Brain pericyte (primary cell): ENCODE data around the gene SAMD4A.

Experiments used
- DNase-seq: peaks from one replicate; pipeline ENCODE4 v3.0.0-alpha.2; 2012; ENCODE audit warnings: low read depth, low spot score

The SAMD4A gene

DNA sequence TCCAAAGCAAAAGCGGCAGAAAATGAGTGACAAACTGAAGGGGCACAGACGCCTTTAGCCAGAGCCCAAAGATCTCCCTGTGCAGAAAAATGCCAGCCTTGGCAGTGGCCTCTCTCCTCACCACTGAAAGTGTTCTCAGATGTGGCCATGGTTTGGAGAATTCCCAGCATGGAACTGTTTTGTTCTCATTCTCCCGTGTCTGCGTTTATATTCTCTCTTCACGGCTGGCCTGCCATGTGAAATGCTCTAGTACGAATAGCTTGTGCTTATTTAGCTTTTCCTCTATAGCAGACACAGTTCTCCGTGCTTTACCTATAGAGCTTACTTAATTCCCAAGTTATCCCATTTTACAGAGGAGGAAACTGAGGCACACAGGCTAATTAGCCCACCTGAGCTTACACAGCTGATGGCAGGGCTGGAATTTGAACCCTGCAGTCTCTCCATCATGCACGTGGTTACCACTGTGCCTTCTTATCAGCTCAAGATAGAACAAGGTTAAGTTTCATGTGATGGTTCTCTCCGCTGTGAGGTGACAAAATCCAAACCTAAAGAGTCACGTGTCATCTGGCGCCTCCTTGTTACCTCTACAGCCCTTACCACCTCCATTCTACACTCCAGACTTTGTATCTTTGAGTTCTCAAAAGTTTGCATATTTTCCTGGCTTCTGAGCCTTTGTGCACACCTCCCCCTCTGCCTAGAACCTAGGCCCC lies 194.1 kb downstream of the SAMD4A start:
- DNase-seq = no peak

DNA sequence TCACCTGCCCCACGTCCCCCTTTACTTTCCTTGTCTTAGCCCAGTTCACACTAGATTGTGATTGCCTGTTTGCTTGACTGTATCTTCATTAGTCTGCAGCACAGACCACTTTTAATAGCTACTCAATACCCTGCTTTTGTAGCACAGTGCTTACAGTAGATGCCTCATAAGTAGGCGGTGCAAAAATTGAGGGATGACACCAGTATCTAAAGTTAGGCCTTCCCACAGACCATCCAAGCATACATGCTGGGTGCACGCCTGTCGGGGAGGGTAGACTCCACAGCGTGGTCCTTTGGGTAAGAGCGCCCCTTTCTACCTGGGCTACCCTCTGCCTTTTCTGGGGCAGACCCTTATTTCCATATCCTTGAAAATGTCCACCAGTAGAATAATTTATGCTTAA lies 194.9 kb downstream of the SAMD4A start:
- DNase-seq = no peak

DNA sequence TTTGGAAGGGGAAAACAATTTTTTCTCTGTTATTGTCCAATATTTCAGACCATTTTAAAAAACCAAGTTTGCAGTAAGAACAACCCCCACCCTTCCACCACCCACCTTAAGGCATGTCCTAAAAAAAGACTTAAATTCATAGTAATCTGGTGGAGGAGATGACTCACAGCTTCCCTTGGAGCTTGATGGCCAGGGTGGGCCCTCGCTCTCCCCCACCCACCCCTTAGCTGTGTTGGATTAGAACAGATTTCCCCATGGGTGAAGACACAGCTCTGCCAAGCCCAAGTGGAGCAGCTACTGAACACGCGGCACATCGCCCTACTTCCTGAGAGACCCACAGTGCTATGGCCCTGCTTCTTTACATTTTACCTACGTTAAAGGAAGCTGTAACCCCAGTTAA lies 195.4 kb downstream of the SAMD4A start:
- DNase-seq = no peak

DNA sequence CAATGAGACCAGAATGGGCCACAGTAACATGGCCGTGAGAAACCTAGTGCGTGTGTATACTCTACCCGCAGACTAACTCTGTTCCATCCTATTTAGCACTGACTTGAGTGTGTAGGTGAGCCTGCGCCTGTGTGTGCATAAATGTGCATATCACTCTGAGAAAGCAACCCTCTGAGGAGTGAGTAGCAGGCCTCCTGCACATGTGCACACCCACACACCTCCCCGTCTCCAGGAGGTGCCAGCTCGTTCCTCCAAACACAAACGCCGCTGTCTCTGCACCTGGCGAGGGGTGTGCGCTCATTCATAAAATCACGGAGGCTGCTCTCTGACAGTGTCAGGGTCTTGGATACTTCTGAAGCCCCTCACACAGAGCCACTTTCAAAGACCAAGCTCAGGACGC lies 196.8 kb downstream of the SAMD4A start:
- DNase-seq = no peak

DNA sequence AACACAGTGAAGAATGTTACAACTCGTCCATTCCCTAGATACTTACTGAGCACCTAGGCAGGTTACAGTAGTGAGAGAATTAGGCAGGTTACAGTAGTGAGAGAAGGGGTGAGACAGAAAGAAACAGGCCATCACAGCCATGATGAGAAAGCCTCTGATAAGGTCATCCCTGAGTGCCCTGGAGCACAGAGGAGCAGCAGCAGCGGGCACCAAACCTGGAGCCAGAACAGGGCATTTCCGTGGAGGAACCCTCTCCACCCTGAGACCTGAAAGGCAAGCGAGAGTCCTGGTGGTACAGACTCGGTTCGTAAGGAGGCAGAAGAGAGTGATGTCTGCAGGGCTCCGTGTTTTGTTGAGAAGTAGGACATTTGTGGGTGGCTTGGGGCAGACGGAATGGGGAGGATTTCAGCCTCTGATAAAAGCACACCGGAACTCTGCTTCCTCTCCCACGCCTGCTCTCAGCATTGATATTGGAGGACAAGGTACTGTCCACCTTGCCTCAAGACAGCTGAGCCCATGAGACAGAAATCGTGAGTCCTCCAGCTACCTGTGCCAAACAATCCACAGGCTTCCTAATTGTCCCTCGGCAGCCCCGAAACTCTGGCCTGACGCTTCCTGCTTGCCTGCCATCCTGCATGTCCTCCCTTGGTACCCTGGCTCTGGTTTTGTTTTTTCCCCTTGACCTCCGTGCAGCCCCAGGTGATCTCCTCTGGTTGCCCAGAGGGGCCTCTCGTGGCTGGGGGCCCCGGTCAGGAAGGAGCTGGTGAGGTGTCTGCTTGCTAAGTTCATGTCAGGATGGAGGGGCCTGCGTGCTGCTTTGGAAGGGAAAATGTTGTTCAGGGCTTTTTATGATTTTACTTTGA lies 199.6 kb downstream of the SAMD4A start:
- DNase-seq = no peak

DNA sequence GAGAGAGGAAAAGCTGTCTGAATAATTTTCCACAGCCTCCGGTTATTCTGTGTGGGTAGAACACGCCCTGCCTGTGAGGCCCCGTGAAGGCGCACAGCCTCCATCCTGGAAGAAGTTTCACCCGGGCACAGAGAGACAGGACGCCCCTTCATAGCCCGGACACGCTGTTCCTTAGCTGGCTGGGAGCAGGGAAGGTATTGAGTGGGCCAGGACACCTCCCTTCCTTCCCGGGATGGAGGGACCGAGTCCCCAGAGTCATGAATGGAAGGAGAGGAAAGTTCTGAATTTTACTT lies 200.2 kb downstream of the SAMD4A start:
- DNase-seq = no peak

DNA sequence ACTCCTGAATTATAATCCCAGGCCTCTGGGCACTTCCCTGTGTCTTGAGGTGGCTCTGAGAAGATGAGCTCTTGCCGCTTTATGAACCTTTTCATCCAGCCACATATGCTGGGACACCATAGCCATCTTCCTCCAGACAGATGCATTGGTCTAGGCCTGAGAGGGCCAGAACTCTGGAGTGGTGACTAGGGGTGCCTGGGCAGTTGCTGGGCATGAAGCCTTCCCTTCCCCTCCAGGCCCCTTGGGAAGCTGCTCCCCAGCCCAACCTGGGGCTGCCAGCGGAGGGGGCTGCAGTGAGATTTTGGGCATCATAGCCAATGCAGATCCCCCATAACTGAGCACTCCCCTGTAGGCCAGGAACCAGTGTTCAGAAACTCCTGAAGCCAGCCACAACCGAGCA lies 200.5 kb downstream of the SAMD4A start:
- DNase-seq = no peak

DNA sequence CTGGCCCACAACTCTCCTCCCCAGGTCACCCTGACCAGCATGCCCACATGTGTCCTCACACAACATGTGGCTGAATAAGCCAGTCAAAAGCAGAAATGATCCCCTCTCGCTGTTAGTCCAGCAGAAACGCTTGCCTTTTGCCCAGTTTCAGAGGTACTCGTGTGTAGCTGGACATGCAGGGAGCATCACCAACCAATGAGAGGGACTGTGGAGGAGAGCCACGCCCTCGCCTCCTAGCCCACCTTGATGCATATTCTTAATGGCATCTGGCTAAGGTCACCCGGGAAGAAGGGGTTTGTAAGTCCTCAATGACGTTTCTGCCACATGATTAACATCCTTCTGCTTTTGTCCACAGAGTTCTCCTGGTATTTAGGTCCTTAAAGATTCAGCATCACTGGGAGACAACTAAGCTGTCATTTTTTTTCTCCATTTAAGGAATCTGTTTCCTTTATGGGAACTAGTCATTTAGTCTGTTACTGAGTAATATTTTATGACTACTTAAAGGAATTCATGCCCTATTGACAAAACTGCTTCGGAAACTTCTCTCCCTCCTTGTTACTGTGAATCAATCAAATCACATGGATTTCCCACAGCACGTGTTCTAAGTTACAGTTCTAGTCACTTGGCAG lies 201.7 kb downstream of the SAMD4A start:
- no peak for DNase-seq

DNA sequence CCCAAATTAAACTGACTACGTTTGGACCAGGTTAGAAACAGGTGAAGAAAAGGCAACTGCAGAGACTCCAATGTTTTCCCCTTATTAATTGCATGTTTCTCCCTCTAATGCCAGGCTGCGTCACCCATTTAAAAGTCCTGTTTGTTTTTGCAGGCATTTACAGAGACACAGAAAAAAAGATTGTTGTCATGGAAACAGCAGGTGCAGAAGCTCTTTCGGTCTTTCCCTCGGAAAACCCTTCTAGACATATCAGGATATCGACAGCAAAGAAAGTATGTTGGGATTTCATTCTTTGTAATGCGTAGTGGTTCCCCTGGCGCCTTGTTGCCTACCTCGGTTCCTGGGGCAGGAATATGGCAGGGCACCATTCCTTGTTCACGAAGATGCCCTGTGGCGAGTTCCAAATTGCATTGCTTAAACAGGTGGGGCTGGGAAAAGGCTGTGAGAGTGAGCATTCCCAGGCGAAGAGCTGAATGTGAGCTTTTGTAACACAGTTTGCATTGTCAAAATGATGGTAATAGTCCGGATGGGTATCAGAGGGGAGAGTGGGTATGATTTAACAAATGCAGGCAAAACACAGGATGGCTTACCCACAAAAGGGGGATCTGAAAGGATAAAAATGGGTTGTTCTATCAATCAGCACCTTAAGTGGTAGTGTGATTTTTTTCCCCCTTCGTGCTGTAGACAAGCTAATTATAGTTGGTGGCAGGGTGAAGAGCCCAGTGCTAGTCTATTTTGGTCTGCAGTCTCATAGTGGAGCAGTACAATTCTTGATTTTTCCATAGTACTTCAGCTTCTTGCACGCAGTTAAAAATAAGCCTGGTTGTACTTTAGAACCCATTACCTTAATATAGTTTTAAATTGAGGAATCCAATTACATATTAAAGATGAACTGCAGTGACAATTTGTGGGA lies 203.3 kb downstream of the SAMD4A start:
- DNase-seq = no peak

DNA sequence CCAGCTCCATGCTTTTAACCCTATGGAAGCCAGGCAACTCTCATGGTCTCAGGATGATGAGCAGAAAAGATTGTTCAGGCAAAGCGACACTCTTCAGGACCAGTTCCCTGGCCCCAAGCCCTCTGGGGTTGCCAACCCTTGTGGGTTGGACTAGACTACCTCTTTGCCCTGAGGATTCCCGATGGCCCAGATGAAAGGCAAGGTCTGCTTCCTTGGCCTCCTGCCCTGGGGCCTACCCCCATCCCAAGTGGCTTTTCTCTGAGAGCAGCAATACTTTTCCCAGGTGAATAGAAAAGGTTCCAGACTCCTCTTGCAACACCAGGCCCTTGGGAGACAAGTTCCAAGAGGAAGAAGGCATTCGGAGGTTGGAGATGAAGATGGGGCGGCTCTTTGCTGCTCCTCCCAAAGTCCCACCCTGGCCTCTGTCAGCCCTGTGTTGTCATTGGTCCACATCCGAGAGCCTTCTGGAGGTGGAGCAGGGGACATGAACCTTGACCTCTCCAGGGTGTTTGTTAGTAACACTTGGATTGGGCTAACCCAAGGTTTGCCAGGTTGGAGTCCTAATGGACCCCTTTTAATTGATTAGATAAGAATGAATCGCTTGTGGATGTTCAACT lies 204.6 kb downstream of the SAMD4A start:
- no peak for DNase-seq

DNA sequence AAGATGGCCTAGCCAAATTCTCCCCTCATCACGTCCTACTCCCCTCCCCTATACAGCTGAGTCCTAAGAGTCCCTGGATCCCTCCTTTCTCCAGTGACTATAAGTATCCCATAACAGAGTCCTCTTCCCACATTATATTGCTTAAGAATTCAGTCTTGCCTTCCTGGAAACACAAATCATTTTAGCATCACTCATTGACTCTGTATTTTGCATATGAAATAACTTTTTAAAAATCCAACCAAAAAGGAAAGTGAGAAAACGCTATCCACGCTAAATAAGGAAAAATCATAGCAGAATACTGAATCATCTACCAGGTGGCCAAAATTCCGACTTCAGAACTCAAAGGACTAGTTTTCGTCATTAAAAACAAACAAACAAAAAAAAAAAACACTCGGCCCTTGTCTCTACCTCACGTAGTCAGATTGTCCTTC lies 205.5 kb downstream of the SAMD4A start:
- no peak for DNase-seq

DNA sequence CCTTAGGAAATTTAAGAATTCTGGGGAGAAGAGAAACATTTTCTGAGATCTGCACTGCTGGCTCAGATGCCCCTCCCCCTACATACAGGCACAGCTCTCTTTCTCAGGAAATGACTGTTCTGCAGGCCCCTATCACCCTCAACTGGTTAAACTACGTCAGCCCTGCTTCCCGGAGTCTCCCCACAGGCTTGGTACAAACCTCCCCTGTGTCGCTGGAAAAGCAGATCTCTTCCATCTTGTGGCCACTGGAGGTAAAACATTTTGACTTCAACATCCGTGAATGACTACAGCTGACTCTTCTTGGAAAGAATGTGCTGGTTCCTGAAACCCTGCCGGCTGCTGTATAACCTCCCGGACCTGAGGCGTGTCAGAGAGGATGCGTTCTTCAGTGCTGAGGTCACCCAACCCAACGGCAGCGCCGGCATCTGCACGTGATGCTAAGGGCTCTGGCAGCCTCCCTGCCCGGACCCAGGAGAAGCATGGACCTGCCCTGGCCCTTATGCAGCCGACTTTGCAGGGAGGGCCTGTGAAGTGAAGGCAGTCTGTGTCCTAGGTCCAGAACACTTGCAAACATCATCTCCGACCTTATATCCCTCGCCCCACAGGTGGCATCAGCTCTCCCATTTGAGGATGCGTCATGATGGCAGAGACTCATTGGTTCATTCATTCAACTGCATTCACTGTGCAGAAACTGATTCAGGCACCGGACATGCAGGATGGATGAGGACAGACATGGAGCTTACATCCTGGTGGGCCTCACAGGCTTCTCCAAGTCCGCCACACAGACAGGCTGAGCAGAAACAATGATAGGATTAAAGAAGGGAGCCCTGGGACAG lies 206.5 kb downstream of the SAMD4A start:
- DNase-seq = peak; percentile 93

DNA sequence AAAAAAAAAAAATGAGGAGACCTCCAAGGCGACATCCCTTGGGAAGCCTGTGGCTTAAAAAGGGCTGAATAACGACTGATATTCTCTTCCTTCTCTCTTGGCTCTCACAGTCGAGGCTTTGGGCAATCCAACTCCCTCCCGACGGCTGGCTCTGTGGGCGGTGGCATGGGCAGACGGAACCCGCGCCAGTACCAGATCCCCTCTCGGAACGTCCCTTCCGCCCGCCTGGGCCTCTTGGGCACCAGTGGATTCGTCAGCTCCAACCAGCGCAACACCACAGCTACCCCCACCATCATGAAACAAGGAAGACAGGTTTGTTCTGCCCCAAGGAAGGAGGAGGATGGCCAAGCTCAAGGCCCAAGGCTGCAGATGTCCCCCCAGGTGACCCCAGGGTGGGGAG lies 207.9 kb downstream of the SAMD4A start:
- no peak for DNase-seq

DNA sequence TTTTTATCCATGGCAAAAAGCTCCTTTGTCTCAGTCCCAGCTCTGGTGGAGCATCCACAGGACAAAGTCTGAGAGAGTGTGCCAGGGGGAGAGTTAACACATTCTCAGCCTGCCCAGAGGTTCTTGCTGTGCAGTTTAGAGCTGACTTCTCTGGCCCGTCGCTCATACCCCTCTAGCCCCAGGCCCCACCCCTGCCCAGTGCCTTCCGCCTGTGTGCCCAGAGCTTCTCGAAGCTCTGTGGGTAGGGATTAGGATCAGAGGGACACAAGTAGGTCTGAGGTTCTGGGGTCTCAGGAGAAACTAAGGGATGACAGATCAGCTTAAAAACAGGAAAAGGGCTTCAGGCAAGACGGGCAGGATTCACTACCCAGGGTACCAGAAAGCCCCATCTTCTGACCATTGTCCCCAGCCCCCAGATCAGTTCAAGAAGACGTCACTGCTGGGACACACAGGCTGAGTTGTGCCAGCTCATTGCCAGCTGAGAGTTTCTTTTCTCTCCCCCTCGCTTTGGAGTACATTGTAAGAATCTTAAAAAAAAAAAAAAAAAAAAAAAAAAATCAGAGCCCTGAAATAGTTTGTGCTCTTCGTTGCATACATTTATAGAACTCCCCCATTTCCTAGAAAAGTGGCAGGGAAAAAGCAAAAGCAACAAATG lies 208.7 kb downstream of the SAMD4A start:
- DNase-seq = no peak

DNA sequence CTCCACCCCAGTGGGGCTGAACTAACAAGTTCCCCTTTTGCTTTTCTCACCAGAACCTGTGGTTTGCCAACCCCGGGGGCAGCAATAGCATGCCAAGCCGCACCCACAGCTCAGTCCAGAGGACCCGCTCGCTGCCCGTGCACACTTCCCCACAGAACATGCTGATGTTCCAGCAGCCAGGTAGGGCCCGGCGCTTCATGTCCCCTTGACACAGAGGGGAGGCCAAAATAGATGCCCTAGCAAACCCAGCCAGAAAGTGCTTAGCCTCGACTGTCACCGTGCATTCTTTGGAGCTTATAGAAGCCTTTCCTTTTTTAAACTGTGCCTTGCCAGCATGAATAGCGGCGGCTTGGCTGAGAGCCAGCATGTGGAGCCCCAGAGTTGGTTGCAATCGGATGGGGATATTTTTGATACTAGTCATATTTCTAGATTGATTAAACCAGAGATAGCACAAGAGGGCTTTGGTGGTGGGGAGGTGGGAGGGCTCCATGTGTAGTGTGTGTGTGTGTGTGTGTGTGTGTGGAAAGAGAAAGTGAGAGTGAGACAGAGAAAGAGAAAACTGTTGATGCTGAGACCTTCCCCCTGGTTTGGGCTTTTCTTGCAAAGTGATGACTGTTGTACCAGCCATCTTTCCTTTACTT lies 209.6 kb downstream of the SAMD4A start:
- DNase-seq = peak; percentile 5

DNA sequence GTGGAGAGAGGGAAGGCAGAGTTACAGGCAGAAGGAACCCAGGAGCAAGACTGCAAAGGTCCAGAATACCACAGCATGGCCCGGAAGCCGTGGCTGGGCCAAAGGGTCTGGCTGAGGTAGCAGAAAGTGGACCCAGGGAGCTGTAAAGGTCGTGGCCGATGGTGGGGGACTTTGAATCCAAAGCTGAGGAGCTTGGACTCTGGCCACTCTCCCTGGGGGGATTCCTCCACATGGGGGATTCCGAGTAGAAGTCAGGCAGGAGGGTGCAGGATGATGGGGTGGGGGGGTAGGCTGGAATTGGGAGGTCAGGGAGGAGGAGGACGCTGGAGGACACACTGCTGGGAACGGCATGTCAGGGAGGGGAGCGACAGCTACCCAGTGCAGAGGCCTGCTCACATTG lies 210.5 kb downstream of the SAMD4A start:
- DNase-seq = no peak

DNA sequence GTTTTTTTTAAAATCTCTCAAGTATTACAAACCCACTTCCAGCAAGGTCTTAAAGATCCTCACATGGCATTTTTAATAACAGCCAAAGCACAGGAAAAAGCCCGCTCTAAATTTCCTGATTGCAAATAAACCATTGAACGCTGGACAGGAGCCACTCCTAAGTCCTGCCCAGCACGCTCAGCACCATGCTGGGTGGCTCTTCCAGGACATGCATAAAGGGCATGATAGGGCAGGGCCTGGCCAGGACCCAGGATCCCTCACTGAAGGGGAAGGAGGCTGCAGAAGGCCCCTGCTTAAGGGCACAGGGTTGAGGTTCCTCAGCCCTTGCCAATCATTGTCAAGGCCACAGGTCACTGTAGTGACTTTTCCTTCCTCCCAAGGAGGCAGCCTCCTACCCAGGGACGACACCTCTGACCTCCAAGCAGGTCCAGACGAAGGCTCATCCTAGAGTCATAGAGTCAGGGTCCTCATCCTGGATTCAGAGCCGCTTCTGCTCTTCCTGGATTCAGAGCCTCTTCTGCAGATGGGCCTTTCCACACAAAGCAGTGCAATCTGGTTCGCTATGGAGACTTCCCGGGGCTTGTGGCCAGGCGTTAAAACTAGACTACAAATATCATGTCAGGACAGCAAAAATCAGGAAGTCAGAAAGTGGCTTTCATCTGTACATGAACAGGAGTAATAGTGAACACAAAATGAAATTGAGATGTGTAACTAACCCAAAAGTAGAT lies 211.9 kb downstream of the SAMD4A start:
- DNase-seq = no peak

DNA sequence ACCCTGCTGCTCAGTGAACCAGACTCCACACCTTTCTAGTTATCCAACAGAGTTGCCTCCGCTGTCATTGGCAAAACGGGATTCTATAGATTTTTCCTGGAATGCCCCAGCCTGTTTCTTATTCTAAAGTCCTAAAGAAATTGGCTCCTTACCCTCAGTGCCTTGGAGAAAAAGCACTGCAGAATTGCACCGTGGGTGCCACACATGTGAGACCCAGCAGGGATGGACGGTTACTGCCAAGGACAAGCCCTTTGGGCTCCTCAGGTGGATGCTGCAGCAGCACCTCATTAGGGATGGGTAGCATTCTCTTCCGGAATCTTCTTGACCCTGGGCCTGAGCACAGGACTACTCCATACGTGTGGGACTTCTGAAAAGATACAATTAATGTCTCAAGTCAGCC lies 214.2 kb downstream of the SAMD4A start:
- DNase-seq = no peak
